ENCODE data around the gene OASL. TPM values are rescaled to one million over a fixed set of nuclear protein-coding genes. Genes with fewer than 3 reads are reported as not detected.

Gene OASL
- polyA plus RNA-seq, 1 of the 3 experiments (the other 2 are of a cell fraction), result 0.41 TPM

DNA sequence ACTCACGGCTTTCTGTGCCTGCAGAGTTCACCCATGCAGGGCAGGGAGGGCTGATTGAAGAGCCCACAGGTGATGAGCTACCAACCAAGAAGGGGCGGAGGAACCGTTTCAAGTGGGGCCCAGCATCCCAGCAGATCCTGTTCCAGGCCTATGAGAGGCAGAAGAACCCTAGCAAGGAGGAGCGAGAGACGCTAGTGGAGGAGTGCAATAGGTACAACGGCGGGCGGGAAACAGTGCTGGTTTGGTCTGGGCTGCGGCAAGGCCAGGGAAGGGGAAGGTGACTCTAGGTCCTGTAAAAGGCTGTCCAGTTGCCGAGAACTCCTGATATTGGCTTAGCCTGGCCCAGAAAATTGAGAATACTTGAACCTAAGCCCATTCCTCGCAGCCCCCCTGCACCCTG, 45.5 kb downstream of the OASL start:
- Histone ChIP-seq H3K27ac (ENCODE audit: low read depth in 2 of 2, low read length in 1 of 2) (no peak overlapping the region), H3K36me3 (replicated peaks in 1 of 2; ENCODE audit: control insufficient read depth in 1 of 2, insufficient read depth in 2 of 2, low read length in 1 of 2) (no peaks in the 10 kb centered on the region), H3K4me1 (ENCODE audit: control insufficient read depth in 1 of 2, insufficient read depth in 2 of 2, low read depth in 1 of 2, low read length in 1 of 2) (no peaks in the 10 kb centered on the region), H4K20me1 (ENCODE audit: insufficient read depth) (no peaks in the 10 kb centered on the region), H3K27me3 (ENCODE audit: insufficient read depth) (no peaks in the 10 kb centered on the region; the same call in 1 of the 2 replicates), H3K79me2 (ENCODE audit: insufficient read depth) (no peaks in the 10 kb centered on the region), H3K4me2 (no peak overlapping the region), H3K9ac (no peak overlapping the region), H3F3A (replicated peaks; ENCODE audit: insufficient read depth) (no peaks in the 10 kb centered on the region), H3K9me3 (no peaks in the 10 kb centered on the region), H3K9me2 (no peaks in the 10 kb centered on the region), H2AFZ (ENCODE audit: low read depth) (no peak overlapping the region), H3K4me3 (ENCODE audit: low read depth in 2 of 2, low read length in 1 of 2) (no peak overlapping the region)
- WGBS (ENCODE audit: low lambda C conversion rate), result 76% methylated on average over 10 of the region's 11 CpGs
- TF ChIP-seq GATA2 (CRISPR knock-in tag; IDR thresholded peaks at IDR 0.05) (no peak), TCF12 (IDR thresholded peaks at IDR 0.05) (no peak), RXRA (IDR thresholded peaks at IDR 0.05; ENCODE audit: borderline replicate concordance, low read depth) (no peak), MEF2A (IDR thresholded peaks at IDR 0.05; ENCODE audit: borderline replicate concordance, low read depth) (no peak), YY1 (IDR thresholded peaks at IDR 0.05; ENCODE audit: low read depth) (no peak), GABPA (IDR thresholded peaks at IDR 0.05; ENCODE audit: low read depth) (no peak), SIN3A (IDR thresholded peaks at IDR 0.05; ENCODE audit: borderline replicate concordance, low read depth, low read length) (no peak), JUND (IDR thresholded peaks at IDR 0.05) (no peak), RCOR1 (IDR thresholded peaks at IDR 0.05; ENCODE audit: low read length) (no peak), EZH2phosphoT487 (IDR thresholded peaks at IDR 0.05; ENCODE audit: borderline replicate concordance, low read depth) (no peak), EP300 (IDR thresholded peaks at IDR 0.05; ENCODE audit: borderline replicate concordance in 1 of 2, low read depth in 1 of 2, low read length in 1 of 2) (no peak), ELF1 (IDR thresholded peaks at IDR 0.05) (no peak)
- TF ChIP-seq, protein P1, sequence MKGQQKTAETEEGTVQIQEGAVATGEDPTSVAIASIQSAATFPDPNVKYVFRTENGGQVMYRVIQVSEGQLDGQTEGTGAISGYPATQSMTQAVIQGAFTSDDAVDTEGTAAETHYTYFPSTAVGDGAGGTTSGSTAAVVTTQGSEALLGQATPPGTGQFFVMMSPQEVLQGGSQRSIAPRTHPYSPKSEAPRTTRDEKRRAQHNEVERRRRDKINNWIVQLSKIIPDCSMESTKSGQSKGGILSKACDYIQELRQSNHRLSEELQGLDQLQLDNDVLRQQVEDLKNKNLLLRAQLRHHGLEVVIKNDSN (IDR thresholded peaks at IDR 0.05; ENCODE audit: borderline replicate concordance, low read depth), result no peak
- TF ChIP-seq, protein P2, sequence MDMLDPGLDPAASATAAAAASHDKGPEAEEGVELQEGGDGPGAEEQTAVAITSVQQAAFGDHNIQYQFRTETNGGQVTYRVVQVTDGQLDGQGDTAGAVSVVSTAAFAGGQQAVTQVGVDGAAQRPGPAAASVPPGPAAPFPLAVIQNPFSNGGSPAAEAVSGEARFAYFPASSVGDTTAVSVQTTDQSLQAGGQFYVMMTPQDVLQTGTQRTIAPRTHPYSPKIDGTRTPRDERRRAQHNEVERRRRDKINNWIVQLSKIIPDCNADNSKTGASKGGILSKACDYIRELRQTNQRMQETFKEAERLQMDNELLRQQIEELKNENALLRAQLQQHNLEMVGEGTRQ (IDR thresholded peaks at IDR 0.05; ENCODE audit: borderline replicate concordance, low read depth, low read length), result no peak
- TF ChIP-seq, protein P3, sequence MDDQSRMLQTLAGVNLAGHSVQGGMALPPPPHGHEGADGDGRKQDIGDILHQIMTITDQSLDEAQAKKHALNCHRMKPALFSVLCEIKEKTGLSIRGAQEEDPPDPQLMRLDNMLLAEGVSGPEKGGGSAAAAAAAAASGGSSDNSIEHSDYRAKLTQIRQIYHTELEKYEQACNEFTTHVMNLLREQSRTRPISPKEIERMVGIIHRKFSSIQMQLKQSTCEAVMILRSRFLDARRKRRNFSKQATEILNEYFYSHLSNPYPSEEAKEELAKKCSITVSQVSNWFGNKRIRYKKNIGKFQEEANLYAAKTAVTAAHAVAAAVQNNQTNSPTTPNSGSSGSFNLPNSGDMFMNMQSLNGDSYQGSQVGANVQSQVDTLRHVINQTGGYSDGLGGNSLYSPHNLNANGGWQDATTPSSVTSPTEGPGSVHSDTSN (IDR thresholded peaks at IDR 0.05), result no peak
- CTCF ChIA-PET, result interaction anchor here (1.1 to 2.5 kb wide), 3 partner anchors 8 to 410 kb away, joined by 3 to 9 read pairs (median 5); no protein-coding TSS in a partner anchor
- POLR2A ChIA-PET, result no interaction called here
- no peak for DNase-seq

DNA sequence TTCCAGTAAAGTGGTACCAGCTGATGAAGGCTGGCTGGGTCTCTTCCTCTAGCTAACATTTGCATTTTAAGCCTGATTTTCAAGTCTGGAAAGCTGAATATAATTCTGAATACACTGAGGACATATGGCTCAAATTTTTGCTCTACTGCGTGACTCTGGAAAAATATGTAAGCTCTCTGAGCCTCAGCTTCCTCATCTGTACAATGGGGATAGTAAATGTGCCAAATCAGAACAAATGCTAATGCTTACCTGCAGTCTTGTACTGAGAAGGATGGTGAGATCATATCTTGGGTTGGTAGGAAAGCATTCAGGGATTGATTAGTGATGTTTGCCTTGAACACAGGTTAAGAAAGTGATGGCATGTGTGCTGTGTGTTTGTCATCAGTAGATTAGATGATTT, 46.1 kb downstream of the OASL start:
- Histone ChIP-seq H3K27me3 (ENCODE audit: insufficient read depth) (no peaks in the 10 kb centered on the region; the same call in 1 of the 2 replicates), H3K9me3 (no peaks in the 10 kb centered on the region), H3K4me1 (ENCODE audit: control insufficient read depth in 1 of 2, insufficient read depth in 2 of 2, low read depth in 1 of 2, low read length in 1 of 2) (no peaks in the 10 kb centered on the region), H3K4me3 (ENCODE audit: low read depth in 2 of 2, low read length in 1 of 2) (no peak overlapping the region), H2AFZ (ENCODE audit: low read depth) (no peak overlapping the region), H3K79me2 (ENCODE audit: insufficient read depth) (no peaks in the 10 kb centered on the region), H3K27ac (ENCODE audit: low read depth in 2 of 2, low read length in 1 of 2) (no peak overlapping the region), H3K4me2 (no peak overlapping the region), H3K9me2 (no peaks in the 10 kb centered on the region), H3F3A (replicated peaks; ENCODE audit: insufficient read depth) (no peaks in the 10 kb centered on the region), H3K36me3 (replicated peaks in 1 of 2; ENCODE audit: control insufficient read depth in 1 of 2, insufficient read depth in 2 of 2, low read length in 1 of 2) (no peaks in the 10 kb centered on the region), H3K9ac (no peak overlapping the region), H4K20me1 (ENCODE audit: insufficient read depth) (no peaks in the 10 kb centered on the region)
- POLR2A ChIA-PET, result no interaction called here
- 60% methylated on average over 1 of the region's 1 CpG for WGBS (ENCODE audit: low lambda C conversion rate)
- no peak for DNase-seq
- CTCF ChIA-PET, result interaction anchor here (0.6 to 2.5 kb wide), 8 partner anchors 8 to 1345 kb away, joined by 3 to 9 read pairs (median 4); no protein-coding TSS in a partner anchor
- TF ChIP-seq CHD2 (IDR thresholded peaks at IDR 0.05; ENCODE audit: low read length, partially characterized antibody) (no peak), MXI1 (IDR thresholded peaks at IDR 0.05; ENCODE audit: low read depth, low read length) (no peak), NRF1 (IDR thresholded peaks at IDR 0.05; ENCODE audit: low read depth, low read length) (no peak), FOSL2 (IDR thresholded peaks at IDR 0.05; ENCODE audit: borderline replicate concordance, low read depth) (no peak), SMC3 (IDR thresholded peaks at IDR 0.05; ENCODE audit: low read depth, low read length) (no peak), RXRA (IDR thresholded peaks at IDR 0.05; ENCODE audit: borderline replicate concordance, low read depth) (no peak), POLR2AphosphoS5 (IDR thresholded peaks at IDR 0.05; ENCODE audit: low read depth, low read length) (no peak), TEAD4 (IDR thresholded peaks at IDR 0.05; ENCODE audit: borderline replicate concordance, insufficient read depth) (no peak), RCOR1 (IDR thresholded peaks at IDR 0.05; ENCODE audit: low read length) (no peak), SIN3A (IDR thresholded peaks at IDR 0.05; ENCODE audit: borderline replicate concordance, low read depth, low read length) (no peak)
- TF ChIP-seq, protein P4, sequence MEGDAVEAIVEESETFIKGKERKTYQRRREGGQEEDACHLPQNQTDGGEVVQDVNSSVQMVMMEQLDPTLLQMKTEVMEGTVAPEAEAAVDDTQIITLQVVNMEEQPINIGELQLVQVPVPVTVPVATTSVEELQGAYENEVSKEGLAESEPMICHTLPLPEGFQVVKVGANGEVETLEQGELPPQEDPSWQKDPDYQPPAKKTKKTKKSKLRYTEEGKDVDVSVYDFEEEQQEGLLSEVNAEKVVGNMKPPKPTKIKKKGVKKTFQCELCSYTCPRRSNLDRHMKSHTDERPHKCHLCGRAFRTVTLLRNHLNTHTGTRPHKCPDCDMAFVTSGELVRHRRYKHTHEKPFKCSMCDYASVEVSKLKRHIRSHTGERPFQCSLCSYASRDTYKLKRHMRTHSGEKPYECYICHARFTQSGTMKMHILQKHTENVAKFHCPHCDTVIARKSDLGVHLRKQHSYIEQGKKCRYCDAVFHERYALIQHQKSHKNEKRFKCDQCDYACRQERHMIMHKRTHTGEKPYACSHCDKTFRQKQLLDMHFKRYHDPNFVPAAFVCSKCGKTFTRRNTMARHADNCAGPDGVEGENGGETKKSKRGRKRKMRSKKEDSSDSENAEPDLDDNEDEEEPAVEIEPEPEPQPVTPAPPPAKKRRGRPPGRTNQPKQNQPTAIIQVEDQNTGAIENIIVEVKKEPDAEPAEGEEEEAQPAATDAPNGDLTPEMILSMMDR (IDR thresholded peaks at IDR 0.05), result no peak
- TF ChIP-seq, protein P5, sequence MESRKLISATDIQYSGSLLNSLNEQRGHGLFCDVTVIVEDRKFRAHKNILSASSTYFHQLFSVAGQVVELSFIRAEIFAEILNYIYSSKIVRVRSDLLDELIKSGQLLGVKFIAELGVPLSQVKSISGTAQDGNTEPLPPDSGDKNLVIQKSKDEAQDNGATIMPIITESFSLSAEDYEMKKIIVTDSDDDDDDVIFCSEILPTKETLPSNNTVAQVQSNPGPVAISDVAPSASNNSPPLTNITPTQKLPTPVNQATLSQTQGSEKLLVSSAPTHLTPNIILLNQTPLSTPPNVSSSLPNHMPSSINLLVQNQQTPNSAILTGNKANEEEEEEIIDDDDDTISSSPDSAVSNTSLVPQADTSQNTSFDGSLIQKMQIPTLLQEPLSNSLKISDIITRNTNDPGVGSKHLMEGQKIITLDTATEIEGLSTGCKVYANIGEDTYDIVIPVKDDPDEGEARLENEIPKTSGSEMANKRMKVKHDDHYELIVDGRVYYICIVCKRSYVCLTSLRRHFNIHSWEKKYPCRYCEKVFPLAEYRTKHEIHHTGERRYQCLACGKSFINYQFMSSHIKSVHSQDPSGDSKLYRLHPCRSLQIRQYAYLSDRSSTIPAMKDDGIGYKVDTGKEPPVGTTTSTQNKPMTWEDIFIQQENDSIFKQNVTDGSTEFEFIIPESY (IDR thresholded peaks at IDR 0.05; ENCODE audit: borderline replicate concordance, low read depth), result no peak

All from SK-N-SH (cell line).